HFF-Myc (cell line): ENCODE measurements around the gene ATP11C.
"Not testable (repeated sequence)": the region's sequence is repeated elsewhere in the genome, so short reads cannot be mapped to it uniquely, and the experiment has no call there.

ENCODE experiments used
- DNase-seq: peaks from one replicate; pipeline ENCODE4 v3.0.0-alpha.2; 2011; ENCODE audit warnings: low read depth; ENCODE audit errors: extremely low read depth
- H3K4me3 ChIP-seq: replicated peaks from 2 replicates; pipeline ENCODE4 v1.5.1; 2011; ENCODE audit warnings: low read depth, mild to moderate bottlenecking, control low read depth, low read length
- CTCF ChIP-seq: IDR thresholded peaks from 2 replicates; pipeline ENCODE4 v1.5.1; 2012; ENCODE audit warnings: mild to moderate bottlenecking, low read depth, low read length, control low read depth; ENCODE audit errors: missing control alignments

The ATP11C gene

DNA sequence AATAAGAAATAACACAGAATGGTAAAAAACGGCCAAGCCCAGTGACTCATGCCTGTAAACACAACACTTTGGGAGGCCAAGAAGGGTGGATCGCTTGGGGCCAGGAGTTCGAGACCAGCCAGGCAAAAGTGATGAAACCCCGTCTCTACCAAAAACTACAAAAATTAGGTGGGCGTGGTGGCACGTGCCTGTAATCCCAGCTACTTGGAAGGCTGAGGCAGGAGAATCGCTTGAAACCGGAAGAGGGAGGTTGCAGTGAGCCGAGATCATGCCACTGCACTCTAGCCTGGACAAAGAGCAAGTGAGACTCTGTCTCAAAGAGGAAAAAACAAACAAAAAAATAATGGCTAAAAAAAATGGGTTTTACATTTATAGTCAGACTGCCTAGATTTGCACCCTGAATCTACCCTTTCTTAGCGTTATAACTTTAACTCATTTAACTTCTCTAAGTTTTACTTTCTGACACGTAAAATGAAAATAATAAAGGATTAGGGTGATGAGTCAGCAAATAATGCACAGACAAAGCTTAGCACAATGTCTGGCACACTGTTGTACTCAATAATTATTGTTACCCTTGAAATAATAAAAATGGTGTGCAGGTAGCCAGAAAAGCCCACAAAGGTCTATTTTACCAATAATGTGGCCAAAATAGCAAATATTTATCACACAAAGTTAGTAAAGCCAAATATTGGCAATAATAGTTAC, 55.0 kb downstream of the ATP11C start:
- no peak overlapping the region for H3K4me3 ChIP-seq
- DNase-seq: no peak
- TF ChIP-seq CTCF: no peak

GRCh38 chrX:139875841-139876240, 57.0 kb downstream of the ATP11C start:
- TF ChIP-seq CTCF: no peak
- no peak for DNase-seq
- no peak overlapping the region for H3K4me3 ChIP-seq

GRCh38 chrX:139869796-139870195, 63.1 kb downstream of the ATP11C start:
- DNase-seq: no peak
- no peak for TF ChIP-seq CTCF
- no peak overlapping the region for H3K4me3 ChIP-seq

- H3K4me3 ChIP-seq: no peak overlapping the region
- no peak for DNase-seq
- no peak for TF ChIP-seq CTCF
Measured at GRCh38 chrX:139864640-139865039, 68.2 kb downstream of the ATP11C start.

GRCh38 chrX:139862208-139862607, 70.6 kb downstream of the ATP11C start:
- DNase-seq: no peak
- TF ChIP-seq CTCF: no peak
- H3K4me3 ChIP-seq: no peak overlapping the region

DNA sequence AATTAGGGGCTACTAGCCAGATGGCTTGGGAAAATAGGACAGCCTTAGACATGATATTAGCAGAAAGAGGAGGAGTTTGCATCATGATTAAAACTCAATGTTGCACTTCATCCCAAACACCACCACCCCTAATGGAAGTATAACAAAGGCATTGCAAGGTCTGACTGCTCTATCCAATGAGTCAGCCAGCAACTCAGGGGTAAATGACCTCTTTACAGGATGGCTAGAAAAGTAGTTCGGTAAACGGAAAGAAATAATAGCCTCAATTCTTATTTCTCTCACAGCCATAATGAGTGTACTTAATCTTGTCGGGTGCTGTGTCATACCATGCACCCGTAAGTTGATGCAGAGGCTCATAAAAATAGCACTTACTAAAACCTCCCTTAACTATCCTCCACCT, 76.0 kb downstream of the ATP11C start:
- H3K4me3 ChIP-seq, DNase-seq: not testable (repeated sequence)

DNA sequence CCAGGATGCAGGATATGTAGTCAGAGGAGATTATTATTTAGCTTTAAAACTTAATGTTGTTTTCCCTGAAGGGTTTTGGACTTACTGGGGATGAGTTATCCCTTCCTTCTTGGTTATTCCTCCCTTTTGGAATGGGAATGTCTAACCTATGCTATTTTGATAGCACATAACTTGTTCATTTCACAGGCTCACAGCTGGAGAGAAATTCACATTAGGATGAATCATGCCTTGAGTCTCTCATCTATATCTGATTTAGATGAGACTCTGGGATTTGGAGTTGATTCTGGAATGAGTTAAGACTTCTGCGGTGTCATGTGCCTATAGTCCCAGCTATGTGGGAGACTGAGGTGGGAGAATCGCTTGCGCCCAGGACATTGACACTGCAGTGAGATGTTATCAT, 81.1 kb downstream of the ATP11C start:
- TF ChIP-seq CTCF: no peak
- no peak overlapping the region for H3K4me3 ChIP-seq
- DNase-seq: no peak
